D721Med (cell line): ENCODE measurements around the gene SH3PXD2A.

Source experiments
- DNase-seq: peaks from one replicate; pipeline ENCODE4 v3.0.0; 2011; ENCODE audit warnings: low spot score; ENCODE audit not compliant: insufficient read length
- FAIRE-seq: peaks from 2 replicates; lab custom pipeline; 2011; peaks lifted over from hg19 to GRCh38; lab: Jason Lieb, UNC
- TF ChIP-seq, protein P1 (sequence below): IDR thresholded peaks from 2 replicates; pipeline ENCODE4 v1.5.1; 2012; ENCODE audit warnings: mild to moderate bottlenecking, control low read depth; ENCODE audit not compliant: insufficient read depth; ENCODE audit errors: missing control alignments

SH3PXD2A gene

DNA sequence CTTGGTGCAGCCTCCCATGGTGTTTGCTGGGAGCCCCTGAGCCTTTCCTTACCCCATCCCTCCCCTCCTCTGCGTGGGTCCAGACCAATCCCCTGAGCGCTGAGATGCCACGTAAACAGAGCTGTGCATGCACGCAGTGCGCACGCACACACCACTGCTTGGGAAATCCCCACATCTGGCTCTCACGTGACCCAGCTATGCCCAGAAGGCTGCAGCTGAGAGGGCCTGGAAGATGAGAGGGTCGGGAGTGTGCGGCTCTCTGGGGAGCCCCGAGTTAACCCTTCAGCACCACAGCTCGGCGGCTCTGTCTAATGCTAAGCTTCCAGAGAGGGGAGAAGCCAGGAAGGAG lies 177.2 kb downstream of the SH3PXD2A start:
- FAIRE-seq (no peak), DNase-seq (no peak)
- TF ChIP-seq, protein P1, sequence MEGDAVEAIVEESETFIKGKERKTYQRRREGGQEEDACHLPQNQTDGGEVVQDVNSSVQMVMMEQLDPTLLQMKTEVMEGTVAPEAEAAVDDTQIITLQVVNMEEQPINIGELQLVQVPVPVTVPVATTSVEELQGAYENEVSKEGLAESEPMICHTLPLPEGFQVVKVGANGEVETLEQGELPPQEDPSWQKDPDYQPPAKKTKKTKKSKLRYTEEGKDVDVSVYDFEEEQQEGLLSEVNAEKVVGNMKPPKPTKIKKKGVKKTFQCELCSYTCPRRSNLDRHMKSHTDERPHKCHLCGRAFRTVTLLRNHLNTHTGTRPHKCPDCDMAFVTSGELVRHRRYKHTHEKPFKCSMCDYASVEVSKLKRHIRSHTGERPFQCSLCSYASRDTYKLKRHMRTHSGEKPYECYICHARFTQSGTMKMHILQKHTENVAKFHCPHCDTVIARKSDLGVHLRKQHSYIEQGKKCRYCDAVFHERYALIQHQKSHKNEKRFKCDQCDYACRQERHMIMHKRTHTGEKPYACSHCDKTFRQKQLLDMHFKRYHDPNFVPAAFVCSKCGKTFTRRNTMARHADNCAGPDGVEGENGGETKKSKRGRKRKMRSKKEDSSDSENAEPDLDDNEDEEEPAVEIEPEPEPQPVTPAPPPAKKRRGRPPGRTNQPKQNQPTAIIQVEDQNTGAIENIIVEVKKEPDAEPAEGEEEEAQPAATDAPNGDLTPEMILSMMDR = no peak

DNA sequence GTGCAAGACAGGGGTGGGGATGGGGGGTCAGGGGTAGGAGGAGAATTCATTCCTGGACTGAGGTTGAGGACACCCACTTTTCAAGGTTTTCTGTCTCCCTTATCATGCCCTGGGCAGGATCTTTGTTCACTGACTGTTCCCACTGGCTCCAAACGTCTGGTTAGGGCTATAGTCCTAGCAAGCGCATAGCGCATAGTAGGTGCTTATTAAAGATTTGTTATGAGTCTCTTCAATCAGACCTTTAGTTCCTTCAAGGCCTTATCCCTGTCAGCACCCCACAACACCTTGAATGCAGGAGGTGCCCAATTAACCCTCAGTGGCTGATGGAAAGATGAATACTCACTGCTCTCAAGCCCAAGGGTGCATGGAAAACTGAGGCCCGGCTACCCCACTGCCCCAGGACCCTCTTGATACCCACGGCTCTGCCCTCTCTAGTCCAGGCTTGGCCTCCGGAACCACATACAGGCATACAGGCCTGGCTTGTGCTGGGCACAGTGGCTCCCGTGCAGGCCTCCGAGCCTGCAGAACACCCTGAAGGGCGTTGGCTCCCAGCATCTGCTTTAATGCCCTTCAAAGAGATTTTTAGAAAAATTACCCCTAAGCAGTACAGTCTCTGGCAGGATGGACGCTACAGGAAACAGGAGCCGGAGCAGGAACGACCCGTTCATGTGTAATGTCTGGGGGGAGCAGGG lies 177.7 kb downstream of the SH3PXD2A start:
- no peak for DNase-seq
- FAIRE-seq = no peak
- TF ChIP-seq, protein P1 = no peak

DNA sequence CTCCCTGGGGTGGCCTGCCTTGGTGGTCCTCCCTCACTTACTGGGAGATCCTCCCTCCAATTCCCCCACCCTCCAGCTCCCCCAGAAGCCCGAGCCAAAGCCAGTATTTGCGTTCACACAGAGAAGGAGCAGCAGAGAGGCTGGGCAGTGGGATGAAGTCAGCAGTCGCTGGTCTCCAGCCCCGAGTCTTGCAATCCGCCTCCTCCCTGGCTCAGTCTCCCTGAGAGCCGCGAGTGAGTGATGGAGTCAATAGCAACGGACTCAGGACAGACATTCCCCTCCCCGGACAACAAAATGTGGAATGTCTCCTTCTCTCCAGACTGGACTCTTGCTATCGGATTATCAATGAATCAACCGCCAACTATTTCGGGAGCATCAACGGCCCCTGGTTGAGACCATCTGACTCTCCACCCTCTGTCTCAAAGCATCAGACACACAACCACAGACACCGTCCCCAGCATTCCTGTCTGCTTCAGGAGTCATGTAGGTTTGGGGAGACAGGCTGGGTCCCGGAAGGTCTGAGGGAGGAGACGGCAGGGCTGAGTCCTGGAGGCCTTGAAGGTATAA lies 178.4 kb downstream of the SH3PXD2A start:
- TF ChIP-seq, protein P1 = no peak
- DNase-seq = no peak
- no peak for FAIRE-seq

DNA sequence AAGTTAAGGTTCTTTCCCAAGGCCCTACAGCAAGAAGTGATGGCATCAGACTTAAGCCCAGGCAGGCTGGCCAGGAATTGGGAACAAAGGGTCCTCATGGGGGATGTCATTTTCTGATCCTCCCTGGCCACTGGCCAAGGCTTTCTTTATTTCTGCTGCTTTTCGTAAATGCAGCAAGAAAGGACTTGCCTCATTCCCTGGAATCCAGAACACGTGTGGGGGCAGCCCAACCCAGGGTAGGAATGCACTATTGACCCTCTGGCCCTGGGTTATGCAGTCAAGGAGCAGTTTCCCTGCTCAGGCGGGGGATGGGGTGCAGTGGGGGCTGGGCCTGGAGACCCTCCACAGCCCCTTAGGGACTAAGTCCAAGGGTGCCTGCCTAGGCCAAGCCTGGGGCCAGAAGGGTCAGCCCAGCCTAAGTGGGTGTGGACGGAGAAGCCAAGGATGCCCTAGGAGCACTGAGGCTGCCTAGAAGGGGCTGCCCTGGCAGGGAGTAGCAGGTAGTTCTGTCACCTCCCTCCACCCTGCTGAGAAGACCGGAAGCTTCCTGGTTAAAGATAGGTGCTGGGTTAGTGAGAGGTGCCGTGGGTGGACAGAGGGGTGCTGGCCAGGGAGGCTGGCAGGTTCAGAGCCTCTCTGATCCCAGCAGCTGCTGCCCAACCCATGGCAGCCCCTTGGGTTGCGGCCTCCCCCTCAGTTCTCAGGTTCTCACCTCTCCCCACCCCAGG lies 179.2 kb downstream of the SH3PXD2A start:
- FAIRE-seq (no peak), DNase-seq (no peak)
- TF ChIP-seq, protein P1 = no peak

DNA sequence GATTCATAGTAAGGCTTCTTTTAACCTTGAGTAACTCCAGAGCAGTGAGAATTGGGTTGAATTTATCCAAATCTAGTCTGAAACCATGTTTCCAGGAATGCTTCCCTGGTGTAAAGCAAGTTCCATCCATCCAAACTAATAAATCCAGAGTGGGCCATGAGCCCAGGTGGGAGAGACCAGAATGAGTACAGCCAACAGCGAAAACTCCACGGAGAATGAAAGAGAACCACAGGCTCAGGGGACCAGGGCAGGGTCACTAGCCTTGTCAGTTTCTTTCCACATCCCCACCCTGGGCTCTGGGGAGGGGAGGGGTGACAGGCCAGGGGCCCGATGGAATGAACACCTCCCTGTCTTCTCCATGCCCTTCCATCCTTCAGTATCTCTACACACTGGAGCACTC lies 181.8 kb downstream of the SH3PXD2A start:
- no peak for DNase-seq
- TF ChIP-seq, protein P1 = no peak
- FAIRE-seq = no peak

DNA sequence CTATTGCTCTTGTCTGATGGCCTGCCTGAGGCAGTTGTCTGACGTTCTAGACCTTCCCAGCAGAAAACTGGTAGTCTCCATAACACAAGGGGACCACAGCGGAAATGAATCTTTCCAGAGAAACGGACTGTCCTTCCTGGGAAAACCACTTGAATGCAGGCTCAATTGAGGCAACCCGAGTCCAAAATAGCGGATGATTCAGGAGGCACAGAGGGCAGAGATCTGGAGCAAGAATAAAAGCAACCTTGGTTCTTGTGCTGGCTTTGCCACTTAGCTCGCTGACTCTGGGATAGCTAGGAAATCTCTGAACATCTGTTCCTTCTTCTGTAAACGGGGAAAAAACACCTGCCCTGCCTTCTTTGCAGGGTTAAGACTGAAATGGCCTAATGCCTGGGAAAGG lies 183.0 kb downstream of the SH3PXD2A start:
- DNase-seq (no peak), FAIRE-seq (no peak)
- TF ChIP-seq, protein P1 = no peak
